HG03521 (cell line): Measurements from ENCODE around the gene DNAH6.

Experiments used
- ATAC-seq: cut with Tn5 transposase; IDR thresholded peaks from one replicate; pipeline ENCODE4 v1.9.1; 2021; ENCODE audit warnings: mild to moderate bottlenecking, moderate library complexity; ENCODE audit not compliant: unreplicated experiment

Gene DNAH6

DNA sequence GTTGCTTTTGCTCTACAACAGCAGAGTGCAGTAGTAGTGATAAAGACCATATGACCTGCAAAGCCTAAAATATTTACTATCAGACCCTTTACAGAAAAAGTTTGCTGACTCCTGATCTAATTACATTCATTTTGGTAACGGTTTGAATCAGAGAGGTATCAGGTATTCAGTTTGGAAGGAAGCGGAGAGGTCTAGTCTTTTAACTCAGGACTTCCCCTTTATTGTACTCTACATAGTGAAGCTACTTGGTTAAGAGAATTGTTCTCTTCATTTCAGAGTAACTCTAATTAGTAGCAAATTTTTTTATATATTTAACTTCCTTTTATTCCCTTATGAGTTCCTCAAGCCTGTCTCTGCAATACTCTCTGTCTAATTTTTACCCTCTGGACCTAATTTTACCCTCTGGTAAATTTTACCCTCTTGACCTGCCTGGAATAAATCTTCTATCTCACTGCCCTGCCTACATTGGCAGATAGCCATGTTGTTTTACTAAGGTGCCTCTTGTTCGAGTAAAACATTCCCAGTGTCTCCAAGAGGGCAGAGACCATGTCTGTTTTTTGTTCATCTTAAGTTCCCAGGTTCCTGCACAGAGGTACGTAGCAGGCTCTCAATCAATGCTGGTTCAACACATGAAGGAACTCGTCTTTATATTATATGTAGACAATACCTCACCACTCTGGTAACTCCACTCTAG is 170.6 kb downstream of the DNAH6 start:
- no peak for ATAC-seq

DNA sequence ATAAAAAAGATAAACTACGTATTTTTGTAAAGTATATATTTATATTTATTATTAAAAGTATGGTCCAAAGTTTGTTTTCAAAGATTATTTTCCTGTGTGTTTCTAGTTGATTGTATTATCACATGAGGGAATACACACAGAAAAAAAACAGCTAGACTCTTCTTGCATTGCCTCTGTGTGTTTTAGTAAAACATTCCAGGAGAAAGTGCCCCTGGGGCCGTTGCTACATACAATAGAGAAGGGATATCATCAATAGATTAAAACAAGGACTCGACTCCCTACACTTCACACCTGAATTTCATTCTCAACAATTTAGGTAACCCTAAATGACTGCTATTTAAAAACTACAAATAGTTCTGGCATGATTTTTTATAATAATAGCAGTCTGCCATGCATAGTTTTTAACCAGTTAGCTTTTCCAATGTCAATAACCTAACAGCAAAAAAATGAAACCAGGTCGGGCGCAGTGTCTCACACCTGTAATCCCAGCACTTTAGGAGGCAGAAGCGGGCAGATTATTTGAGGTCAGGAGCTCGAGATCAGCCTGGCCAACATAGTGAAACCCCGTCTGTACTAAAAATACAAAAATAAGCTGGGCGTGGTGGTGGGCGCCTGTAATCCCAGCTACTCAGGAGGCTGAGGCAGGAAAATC is 171.3 kb downstream of the DNAH6 start:
- no peak for ATAC-seq

- no peak for ATAC-seq
Measured at GRCh38 chr2:84690225-84690624, 173.9 kb downstream of the DNAH6 start.

DNA sequence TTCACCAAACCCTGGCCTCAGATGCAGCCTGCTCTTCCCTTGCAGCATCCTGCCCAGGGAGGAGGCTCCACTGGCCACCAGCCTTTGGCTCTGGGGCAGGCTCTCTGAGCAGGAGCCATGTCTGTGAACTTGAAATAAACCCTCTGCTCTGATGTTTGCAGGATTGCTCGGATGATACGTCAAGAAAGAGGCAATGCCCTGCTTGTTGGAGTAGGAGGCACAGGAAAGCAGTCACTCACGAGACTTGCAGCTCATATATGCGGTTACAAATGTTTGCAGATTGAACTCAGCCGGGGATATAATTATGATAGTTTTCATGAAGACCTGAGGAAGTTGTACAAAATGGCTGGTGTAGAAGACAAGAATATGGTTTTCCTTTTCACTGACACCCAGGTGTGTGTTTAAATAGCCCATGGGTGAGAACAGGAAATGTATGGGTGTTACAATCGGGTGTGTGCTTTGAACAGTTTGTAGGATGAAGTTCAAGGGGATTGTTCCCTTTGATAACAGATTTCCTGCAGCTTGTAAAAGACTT is 177.9 kb downstream of the DNAH6 start:
- ATAC-seq, result no peak

DNA sequence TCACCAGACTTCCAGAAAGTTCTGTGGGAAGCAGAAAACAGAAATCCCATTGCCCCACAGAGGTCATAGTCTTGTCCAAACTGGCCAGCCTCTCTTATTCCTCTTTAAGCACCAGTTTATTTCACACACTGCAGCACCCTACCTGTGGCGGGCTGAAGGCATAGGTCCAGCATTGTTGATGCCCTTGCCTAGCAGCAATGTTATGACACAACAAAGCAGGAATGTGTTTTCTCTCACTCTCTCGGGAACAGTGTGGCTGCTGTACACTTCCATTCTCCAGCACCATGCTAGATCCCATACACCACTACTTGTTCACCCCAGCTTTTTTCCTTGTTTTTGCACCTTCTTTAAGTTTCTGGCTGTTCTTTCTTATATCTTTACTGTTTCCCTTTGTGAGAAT is 181.6 kb downstream of the DNAH6 start:
- ATAC-seq, result no peak

GRCh38 chr2:84700006-84700405 is 183.7 kb downstream of the DNAH6 start:
- no peak for ATAC-seq

- no peak for ATAC-seq
Measured at GRCh38 chr2:84701880-84702279, 185.6 kb downstream of the DNAH6 start.

- no peak for ATAC-seq
Measured at GRCh38 chr2:84702941-84703340, 186.6 kb downstream of the DNAH6 start.

GRCh38 chr2:84703831-84704230 is 187.5 kb downstream of the DNAH6 start:
- no peak for ATAC-seq

DNA sequence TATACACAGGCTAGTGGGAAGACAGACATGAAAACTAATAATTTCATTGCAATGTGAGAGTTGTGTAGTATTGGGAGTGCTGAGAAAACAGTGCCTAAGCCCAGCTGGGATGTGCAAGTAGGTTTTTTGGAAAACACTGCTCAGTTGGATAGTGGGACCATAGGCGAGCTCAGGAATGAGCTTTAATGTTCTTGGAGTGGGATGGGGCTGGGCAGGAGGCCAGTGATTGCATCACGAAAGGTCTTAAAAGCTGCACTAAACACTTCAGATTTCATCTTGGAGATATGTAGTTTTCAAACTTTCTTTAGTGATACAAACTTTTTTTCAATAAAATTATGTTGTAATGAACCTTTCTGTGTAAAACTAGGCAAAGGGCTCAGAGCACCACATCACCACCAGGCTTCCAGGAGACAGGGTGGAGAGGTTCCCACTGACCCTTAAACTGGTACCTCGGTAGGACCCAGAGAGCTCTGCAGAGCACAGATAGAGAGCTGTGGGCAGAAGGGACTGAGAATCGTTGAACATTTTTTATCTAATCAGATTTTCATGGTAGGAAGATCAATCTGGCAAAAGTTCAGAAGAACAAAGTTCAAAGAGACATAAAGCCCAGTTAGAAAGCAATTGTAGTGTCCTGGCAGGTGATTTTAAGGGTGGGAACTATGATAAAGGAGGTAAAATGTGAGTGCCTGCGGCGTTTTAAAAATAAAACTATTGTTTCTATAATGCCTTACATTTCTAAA is 188.4 kb downstream of the DNAH6 start:
- ATAC-seq, result no peak

- ATAC-seq, result no peak
Measured at GRCh38 chr2:84705858-84706257, 189.6 kb downstream of the DNAH6 start.

- no peak for ATAC-seq
Measured at GRCh38 chr2:84708442-84708841, 192.1 kb downstream of the DNAH6 start.

GRCh38 chr2:84711651-84712050 is 195.4 kb downstream of the DNAH6 start:
- ATAC-seq, result no peak

DNA sequence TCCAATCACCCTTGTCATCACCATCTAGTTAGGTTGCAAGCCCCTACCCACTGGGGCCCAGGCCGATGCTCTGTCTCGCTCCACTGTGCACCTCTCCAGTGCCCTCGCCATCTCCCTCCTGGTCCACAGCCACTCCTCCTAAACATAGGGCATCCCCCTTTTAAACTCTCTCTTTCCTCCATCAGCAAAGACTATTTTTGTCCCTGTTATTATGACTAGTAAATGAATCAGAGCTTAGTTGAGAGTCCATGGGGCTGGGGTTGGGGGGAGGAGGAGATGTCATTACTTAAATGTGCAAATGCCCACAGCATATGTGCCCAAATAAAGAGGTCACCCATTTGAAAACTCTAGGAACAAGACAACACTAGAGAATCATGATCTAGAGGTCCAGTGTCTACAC is 197.1 kb downstream of the DNAH6 start:
- ATAC-seq, result no peak

- no peak for ATAC-seq
Measured at GRCh38 chr2:84716564-84716963, 200.3 kb downstream of the DNAH6 start.

GRCh38 chr2:84717302-84717701 is 201.0 kb downstream of the DNAH6 start:
- ATAC-seq, result no peak

- no peak for ATAC-seq
Measured at GRCh38 chr2:84719434-84719833, 203.1 kb downstream of the DNAH6 start.

DNA sequence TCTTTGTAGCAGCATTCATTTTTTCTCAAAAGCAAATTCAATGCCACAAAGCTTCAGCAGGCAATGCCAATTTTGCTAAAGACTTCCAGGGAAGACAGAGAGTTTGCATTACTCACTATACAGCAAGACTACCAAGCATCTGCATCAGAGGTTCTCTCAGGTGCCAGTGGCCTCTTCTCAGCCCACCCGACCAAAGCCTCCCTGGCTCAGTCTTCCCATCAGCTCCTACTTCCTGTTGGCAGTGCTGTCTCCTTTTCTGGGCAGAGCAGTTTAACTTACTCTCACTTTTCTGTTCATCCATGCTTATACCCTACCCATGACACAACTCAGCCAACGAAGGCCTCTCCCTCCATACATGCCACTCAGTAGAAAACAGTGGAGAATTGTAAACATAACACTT is 207.5 kb downstream of the DNAH6 start:
- ATAC-seq, result no peak

- no peak for ATAC-seq
Measured at GRCh38 chr2:84725717-84726116, 209.4 kb downstream of the DNAH6 start.

GRCh38 chr2:84727315-84727714 is 211.0 kb downstream of the DNAH6 start:
- ATAC-seq, result no peak

DNA sequence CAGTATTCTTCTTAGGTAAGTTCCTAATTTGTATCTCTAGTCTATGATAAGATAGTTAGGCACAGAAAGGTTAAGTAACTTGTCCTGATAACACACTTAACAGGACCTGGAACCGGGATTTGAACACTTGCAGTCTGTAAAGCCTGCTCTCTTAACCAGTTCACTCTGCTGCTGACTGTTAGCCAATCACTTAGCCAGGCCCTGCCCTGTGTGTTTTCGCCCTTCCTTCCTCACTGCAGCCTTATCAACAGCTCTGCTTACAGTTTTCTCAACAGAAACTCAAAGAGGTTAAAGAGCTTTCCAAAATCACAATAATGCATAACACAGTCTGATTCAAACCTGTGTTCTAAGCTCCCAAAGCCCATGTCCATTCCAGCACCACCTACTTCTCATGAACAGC is 212.9 kb downstream of the DNAH6 start:
- ATAC-seq, result no peak

DNA sequence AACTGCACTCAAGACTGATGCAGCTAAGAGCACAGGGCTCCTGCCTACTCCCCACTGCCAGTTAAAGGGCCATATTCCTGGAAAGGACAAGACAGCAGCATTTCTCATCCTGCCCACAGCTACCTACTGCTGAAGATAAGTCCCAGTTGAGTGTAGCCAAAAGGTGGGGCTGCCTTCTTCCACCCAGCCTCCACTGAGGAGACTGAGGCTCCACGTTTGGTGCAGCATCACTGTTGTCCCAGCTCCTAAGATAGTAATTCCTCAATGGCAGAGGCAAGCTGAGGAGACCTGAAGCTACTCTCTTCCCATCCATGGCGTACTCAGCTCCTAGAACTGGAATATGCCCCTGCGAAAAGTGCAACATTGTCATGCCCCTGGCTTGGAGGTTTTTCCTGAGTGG is 214.9 kb downstream of the DNAH6 start:
- ATAC-seq, result no peak
